HEK293 (cell line): ENCODE measurements around the gene RBBP5.

Source experiments
- CTCF ChIP-seq: fragments of 450-650 bp; formaldehyde crosslinking; IDR thresholded peaks from 2 replicates; pipeline ENCODE4 v1.5.1; 2016; ENCODE audit warnings: missing biosample characterization, missing genetic modification characterization
- SP2 ChIP-seq: fragments of 450-650 bp; formaldehyde crosslinking; IDR thresholded peaks from 2 replicates; pipeline ENCODE4 v1.5.1; 2016; ENCODE audit warnings: missing biosample characterization, missing genetic modification characterization
- ZNF121 ChIP-seq: fragments of 450-650 bp; formaldehyde crosslinking; IDR thresholded peaks from 2 replicates; pipeline ENCODE4 v1.5.1; 2016; ENCODE audit warnings: missing biosample characterization, missing genetic modification characterization
- ZNF214 ChIP-seq: fragments of 450-650 bp; formaldehyde crosslinking; IDR thresholded peaks from 2 replicates; pipeline ENCODE4 v1.5.1; 2017; ENCODE audit warnings: missing biosample characterization, mild to moderate bottlenecking, missing genetic modification characterization, borderline replicate concordance
- ZNF510 ChIP-seq: fragments of 450-650 bp; formaldehyde crosslinking; IDR thresholded peaks from 2 replicates; pipeline ENCODE4 v1.5.1; 2018; ENCODE audit warnings: mild to moderate bottlenecking, missing genetic modification characterization, missing biosample characterization; ENCODE audit not compliant: insufficient replicate concordance
- ZNF777 ChIP-seq: fragments of 450-650 bp; formaldehyde crosslinking; IDR thresholded peaks from 2 replicates; pipeline ENCODE4 v1.5.1; 2017; ENCODE audit warnings: missing biosample characterization, missing genetic modification characterization, borderline replicate concordance
- ZSCAN18 ChIP-seq: fragments of 450-650 bp; formaldehyde crosslinking; IDR thresholded peaks from 2 replicates; pipeline ENCODE4 v1.5.1; 2016; ENCODE audit warnings: missing biosample characterization, missing genetic modification characterization

GRCh38 chr1:205058853-205059252, 62.9 kb downstream of the RBBP5 start:
- no peak for TF ChIP-seq CTCF (tag by site-specific recombination)
- TF ChIP-seq ZNF214 (tag by site-specific recombination) = no peak
- no peak for TF ChIP-seq ZNF121 (tag by site-specific recombination)
- TF ChIP-seq SP2 (tag by site-specific recombination) = no peak
- no peak for TF ChIP-seq ZNF777 (tag by site-specific recombination)
- TF ChIP-seq ZSCAN18 (tag by site-specific recombination) = no peak
- TF ChIP-seq ZNF510 = no peak
